Activated naive CD8-positive, alpha-beta T cell treated with anti-CD3 and anti-CD28 coated beads for 36 hours (primary cell): ENCODE data around the gene CC2D1A. TPM values are rescaled to one million over a fixed set of nuclear protein-coding genes. Genes with fewer than 3 reads are reported as not detected.

Experiments used
- DNase-seq: peaks from one replicate; pipeline ENCODE4 v3.0.0; 2021
- H3K27ac Mint-ChIP-seq: one replicate; pipeline ENCODE4 v1.8.0; 2022; ENCODE audit warnings: mild to moderate bottlenecking, moderate library complexity, mixed read lengths
- H3K27me3 Mint-ChIP-seq: one replicate; pipeline ENCODE4 v1.8.0; 2022; ENCODE audit warnings: mild to moderate bottlenecking, mixed read lengths
- H3K36me3 Mint-ChIP-seq: one replicate; pipeline ENCODE4 v1.8.0; 2021; ENCODE audit warnings: mild to moderate bottlenecking, mixed read lengths
- H3K4me1 Mint-ChIP-seq: one replicate; pipeline ENCODE4 v1.8.0; 2021; ENCODE audit warnings: mixed read lengths
- H3K4me3 Mint-ChIP-seq: one replicate; pipeline ENCODE4 v1.8.0; 2022; ENCODE audit warnings: mild to moderate bottlenecking, moderate library complexity, mixed read lengths
- H3K9me3 Mint-ChIP-seq: one replicate; pipeline ENCODE4 v1.8.0; 2022; ENCODE audit warnings: mixed read lengths
- total RNA-seq, 2 experiments: library from RNA; stranded (reverse); gene quantifications; one replicate each; pipeline ENCODE4 v1.2.3, GENCODE V29; 2021

Gene CC2D1A
- total RNA-seq, 2 experiments from 2014 or later, result 24.4 to 25.0 TPM

DNA sequence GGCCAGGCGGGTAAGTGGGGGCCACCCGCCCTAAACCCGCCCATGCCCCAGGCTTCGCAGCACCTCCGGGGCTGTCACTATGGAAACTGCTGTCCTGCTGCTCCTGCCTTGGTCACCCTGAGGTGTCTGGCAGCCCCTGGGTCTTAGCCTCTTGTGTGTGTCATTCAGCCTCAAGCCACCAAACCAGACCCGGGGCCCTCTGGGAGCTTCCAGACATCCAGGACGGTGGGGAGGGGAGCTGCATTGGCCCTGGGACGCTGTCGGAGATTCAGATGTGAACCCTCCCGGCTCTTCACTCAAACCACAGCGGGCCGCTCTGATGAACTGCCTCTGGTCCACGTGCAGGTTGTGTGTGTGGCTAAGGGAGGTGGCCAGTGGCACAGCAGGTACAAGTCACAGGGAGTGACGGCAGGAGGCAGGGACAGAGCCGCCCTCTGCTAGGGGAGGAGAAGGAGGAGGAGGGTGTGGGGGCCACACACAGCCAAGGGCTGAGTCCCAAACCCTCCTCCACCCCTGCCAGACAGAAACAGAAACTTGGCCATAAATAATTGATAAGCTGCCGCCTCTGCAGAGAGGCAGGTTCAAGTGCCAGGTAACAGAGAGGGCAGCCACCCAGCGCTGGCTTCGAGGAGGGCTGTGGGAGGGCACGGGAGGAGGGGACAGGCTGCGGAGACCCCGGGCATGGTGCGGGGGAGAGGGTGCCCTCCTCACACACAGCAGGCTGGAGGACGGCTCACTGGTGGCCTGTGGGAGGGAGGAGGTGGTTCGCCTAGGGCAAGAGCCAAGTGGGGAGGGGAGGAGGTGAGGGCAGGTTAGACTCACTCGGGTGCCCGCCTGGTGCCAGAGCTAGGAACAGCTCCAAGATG is 21.0 kb upstream of the CC2D1A start:
- Mint-ChIP-seq H3K36me3 (no peaks in the 10 kb centered on the region), H3K9me3 (no peaks in the 10 kb centered on the region)

DNA sequence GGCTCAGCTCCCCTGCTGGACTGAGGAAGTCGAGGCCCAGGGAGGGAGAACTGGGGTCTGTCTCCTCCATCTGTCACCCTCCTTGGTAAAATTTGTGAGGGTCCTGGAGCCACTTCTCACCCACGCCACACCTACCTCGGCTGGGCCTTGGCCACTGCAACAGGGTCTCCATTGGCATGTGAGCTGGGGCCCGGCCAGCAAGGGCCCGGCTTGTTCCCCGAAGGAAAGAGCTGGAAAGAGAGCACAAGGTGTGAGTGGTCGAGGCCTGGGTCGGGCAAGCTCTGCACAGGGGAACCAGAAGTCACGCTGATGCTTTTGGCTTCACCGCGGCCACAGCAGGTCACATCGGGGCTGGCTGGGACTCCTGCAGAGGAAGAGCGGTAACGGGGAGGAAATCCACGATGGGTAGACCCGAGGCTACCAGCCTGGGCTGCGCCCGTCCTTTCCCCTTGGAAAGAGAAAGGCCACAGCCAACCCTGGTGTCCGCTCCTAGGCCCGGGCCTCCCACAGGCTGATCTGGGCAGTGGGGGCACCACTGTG is 20.1 kb upstream of the CC2D1A start:
- Mint-ChIP-seq H3K9me3 (no peaks in the 10 kb centered on the region), H3K4me1 (peaks cover 20% of the 10 kb centered on the region)

More for the DNA sequence above, 21.0 kb upstream of the CC2D1A start:
- no peak for DNase-seq
- Mint-ChIP-seq H3K27me3 (no peaks in the 10 kb centered on the region), H3K4me1 (peaks cover 27% of the 10 kb centered on the region), H3K4me3 (no peak overlapping the region), H3K27ac (no peak overlapping the region)

DNA sequence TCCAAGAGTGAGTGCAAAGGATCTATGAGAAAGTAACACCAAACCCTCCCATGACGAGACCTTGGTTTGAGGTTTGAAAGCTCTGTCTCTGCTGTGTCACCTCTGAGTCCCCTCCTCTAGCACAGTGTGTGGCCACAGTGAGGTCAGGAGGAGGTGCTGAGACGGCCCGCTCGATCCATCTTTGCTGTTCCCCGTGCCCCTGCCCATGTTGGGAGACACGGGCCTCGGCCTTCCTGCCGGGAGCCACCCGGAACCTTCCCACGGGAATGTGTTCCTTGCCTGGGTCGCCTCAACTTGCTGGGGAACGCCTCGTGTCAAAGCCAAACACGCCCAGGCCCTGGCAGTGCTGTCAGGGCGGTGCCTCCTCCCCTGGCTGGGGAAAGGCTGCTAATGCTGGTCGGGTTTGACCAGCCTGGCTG is 19.0 kb upstream of the CC2D1A start:
- Mint-ChIP-seq H3K36me3 (no peaks in the 10 kb centered on the region), H3K9me3 (no peaks in the 10 kb centered on the region), H3K27ac (no peak overlapping the region), H3K27me3 (no peaks in the 10 kb centered on the region), H3K4me3 (no peak overlapping the region), H3K4me1 (peaks cover 9% of the 10 kb centered on the region)
- DNase-seq, result no peak

More for the DNA sequence above, 20.1 kb upstream of the CC2D1A start:
- no peaks in the 10 kb centered on the region for H3K27me3 Mint-ChIP-seq
- no peak for DNase-seq
- no peak overlapping the region for H3K27ac Mint-ChIP-seq
- H3K4me3 Mint-ChIP-seq, result no peak overlapping the region
- H3K36me3 Mint-ChIP-seq, result no peaks in the 10 kb centered on the region

DNA sequence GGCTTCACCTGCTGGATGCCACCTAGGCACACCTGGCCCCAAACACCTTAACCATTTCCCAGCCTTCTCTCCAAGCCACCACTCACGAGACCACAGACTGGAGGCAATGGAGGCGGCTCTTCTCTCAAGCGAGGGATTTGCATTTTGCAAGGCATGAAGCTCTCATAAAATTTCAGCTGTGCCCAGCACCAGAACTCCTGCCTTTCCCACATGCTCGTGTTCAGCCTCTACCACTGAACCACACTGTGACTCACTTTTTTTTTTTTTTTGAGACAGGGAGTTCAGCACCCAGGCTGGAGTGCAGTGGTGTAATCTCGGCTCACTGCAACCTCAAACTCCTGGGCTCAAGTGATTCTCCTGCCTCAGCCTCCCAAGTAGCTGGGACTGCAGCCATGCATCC is 18.5 kb upstream of the CC2D1A start:
- Mint-ChIP-seq H3K9me3 (no peaks in the 10 kb centered on the region), H3K4me3 (no peak overlapping the region), H3K27ac (no peak overlapping the region), H3K27me3 (no peaks in the 10 kb centered on the region), H3K4me1 (peaks cover 4% of the 10 kb centered on the region), H3K36me3 (no peaks in the 10 kb centered on the region)
- no peak for DNase-seq

DNA sequence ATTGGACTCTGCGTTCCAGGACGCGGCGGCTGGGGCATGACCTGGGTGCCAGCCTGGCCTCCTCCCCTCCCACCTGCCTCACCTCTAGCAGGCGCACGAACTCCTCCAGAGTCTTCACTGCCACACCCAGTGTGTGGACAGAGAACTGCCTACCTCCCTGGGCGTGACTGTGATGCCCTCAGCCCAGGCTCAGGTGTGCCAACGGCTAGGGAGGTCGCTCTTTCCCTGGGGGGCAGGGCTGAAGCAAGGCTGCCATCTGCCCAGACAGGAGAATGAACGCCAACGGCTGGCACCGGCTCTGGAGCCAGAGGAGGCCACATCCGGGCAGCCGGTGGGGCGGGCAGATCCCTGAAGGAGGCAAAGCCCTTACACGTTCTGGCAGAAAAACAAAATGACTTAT is 17.7 kb upstream of the CC2D1A start:
- Mint-ChIP-seq H3K36me3 (no peaks in the 10 kb centered on the region), H3K27me3 (no peaks in the 10 kb centered on the region), H3K4me1 (peaks cover 1% of the 10 kb centered on the region), H3K4me3 (no peak overlapping the region), H3K27ac (no peak overlapping the region), H3K9me3 (no peaks in the 10 kb centered on the region)
- no peak for DNase-seq

DNA sequence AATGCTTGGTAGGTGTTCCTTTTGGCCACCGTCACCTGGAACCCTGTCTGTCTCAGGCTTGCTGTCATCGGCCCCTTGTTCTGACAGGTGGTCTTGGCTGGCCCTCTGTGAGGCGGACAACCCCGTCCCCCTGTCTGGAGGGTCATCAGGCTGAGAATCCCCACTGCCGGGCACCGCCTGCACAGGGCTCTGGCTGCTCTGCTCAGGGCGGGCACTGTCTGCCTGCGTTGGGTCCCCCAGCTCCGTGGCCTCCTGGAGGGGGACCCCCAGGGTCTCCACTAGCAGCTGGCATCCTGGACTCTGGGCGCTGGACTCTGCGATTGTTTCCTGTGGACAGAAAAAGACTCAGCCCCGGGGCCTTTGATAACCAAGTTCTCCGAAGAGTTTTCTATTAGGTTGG is 15.9 kb upstream of the CC2D1A start:
- Mint-ChIP-seq H3K36me3 (no peaks in the 10 kb centered on the region), H3K27me3 (no peaks in the 10 kb centered on the region), H3K4me1 (no peaks in the 10 kb centered on the region), H3K27ac (no peak overlapping the region), H3K9me3 (no peaks in the 10 kb centered on the region), H3K4me3 (no peak overlapping the region)
- no peak for DNase-seq

DNA sequence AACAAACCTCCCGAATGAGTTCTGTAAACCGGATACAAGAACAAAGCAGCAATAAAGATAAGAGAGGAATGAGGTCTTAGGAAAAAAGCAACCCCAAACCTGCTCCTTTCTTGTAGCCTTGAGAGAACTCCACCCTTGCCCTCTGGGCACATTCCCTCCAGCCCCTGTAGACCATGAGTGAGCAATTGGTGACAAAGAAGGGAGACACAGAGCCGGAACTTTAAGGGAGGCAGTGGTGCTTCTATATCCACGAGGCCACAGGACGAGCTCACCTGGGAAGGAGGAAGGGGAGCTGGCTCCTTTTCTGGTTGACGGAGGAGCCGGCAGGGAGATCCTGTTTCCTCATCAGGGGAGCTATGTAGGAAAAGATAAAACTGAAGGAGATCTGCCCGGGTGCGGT is 13.1 kb upstream of the CC2D1A start:
- Mint-ChIP-seq H3K4me3 (no peak overlapping the region), H3K4me1 (no peaks in the 10 kb centered on the region), H3K36me3 (no peaks in the 10 kb centered on the region), H3K27me3 (no peaks in the 10 kb centered on the region), H3K9me3 (no peaks in the 10 kb centered on the region), H3K27ac (no peak overlapping the region)
- DNase-seq, result no peak

DNA sequence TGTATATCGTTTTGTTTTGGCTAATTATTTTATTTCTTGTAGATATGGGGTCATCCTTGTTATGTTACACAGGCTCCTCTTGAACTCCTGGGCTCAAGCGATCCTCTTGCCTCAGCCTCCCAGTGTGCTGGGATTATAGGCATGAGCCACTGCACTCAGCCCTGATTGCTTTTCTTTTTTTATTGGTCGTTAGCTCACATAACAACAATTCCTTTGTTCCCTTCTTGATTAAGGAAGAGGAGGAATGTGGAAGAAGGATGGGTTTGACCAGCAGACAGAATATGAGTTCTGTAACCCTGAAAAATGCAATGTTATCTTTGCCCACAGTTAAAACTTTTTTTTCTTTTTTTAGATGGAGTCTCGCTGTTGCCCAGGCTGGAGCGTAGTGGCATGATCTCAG is 11.4 kb upstream of the CC2D1A start:
- DNase-seq, result no peak
- H3K27me3 Mint-ChIP-seq, result no peaks in the 10 kb centered on the region
- no peak overlapping the region for H3K4me3 Mint-ChIP-seq
- no peaks in the 10 kb centered on the region for H3K36me3 Mint-ChIP-seq
- H3K9me3 Mint-ChIP-seq, result no peaks in the 10 kb centered on the region
- no peak overlapping the region for H3K27ac Mint-ChIP-seq
- H3K4me1 Mint-ChIP-seq, result no peaks in the 10 kb centered on the region

DNA sequence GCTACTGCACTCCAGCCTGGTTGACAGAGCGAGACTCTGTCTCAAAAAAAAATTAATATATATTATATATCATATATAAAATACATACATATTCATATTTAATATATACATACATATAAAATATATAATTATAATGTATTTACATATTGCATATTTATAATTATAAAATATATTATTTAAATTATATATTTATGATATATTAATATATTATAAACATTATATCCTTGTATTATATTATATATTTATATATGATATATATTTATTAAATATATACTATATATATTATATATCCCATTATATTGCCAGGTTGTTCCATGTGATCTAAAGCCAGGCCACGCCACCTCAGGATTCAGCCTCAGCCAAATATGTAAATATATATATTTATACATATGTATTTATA is 9.8 kb upstream of the CC2D1A start:
- H3K4me3 Mint-ChIP-seq, result no peak overlapping the region
- no peaks in the 10 kb centered on the region for H3K36me3 Mint-ChIP-seq
- H3K27me3 Mint-ChIP-seq, result no peaks in the 10 kb centered on the region
- no peaks in the 10 kb centered on the region for H3K9me3 Mint-ChIP-seq
- no peak for DNase-seq
- H3K27ac Mint-ChIP-seq, result no peak overlapping the region
- H3K4me1 Mint-ChIP-seq, result no peaks in the 10 kb centered on the region

DNA sequence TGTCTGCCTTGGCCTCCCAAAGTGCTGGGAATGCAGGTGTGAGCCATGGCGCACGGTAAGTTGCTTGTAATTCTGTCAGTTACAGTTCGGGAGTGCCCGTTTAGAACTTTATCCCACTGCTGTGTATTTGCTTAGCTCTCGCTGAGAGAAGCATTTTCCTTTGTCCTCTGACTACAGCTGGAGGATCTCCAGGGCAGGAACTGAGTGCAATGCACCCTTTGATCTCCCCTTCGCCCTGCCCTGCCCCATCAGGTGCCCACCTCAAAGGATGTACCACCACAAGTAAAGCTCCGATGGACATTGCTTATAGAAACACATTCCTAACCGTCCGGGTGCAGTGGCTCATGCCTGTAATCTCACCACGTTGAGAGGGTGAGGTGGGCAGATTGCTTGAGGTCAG is 6.6 kb upstream of the CC2D1A start:
- H3K4me1 Mint-ChIP-seq, result peaks cover 6% of the 10 kb centered on the region
- no peaks in the 10 kb centered on the region for H3K9me3 Mint-ChIP-seq
- H3K27ac Mint-ChIP-seq, result no peak overlapping the region
- no peaks in the 10 kb centered on the region for H3K36me3 Mint-ChIP-seq
- no peaks in the 10 kb centered on the region for H3K27me3 Mint-ChIP-seq
- no peak for DNase-seq
- no peak overlapping the region for H3K4me3 Mint-ChIP-seq

DNA sequence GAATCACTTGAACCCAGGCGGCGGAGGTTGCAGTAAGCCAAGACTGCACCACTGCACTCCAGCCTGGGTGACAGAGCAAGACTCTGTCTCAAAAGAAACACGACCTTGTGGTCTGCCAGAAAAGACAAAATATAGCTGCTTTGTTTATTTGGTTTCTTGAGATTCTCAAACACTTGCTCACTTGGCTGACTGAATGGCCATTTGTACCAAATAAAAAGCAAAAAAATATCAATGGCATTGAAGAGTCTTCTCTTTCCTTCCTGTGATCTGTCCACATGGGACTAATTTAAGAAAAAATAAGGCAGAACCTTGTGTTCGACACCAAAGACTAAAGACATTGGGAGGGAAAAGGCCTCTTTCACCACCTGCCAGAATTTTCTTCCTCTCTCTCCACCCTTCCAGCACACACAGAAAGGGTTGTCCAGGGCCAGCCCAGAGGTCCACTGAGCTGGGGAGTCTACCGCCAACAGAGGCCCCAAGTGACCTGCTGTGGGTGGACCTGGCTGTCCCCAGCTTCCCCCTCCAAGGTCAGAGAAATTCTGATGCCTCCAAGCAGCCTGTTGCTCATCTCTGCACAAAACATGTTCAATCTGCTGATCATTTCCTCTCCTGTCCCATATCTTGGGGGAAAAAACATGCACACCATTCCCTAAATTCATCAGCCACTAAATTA is 6.0 kb upstream of the CC2D1A start:
- no peak for DNase-seq
- Mint-ChIP-seq H3K9me3 (no peaks in the 10 kb centered on the region), H3K36me3 (no peaks in the 10 kb centered on the region), H3K27ac (no peak overlapping the region), H3K4me1 (peaks cover 7% of the 10 kb centered on the region), H3K4me3 (no peak overlapping the region), H3K27me3 (no peaks in the 10 kb centered on the region)

DNA sequence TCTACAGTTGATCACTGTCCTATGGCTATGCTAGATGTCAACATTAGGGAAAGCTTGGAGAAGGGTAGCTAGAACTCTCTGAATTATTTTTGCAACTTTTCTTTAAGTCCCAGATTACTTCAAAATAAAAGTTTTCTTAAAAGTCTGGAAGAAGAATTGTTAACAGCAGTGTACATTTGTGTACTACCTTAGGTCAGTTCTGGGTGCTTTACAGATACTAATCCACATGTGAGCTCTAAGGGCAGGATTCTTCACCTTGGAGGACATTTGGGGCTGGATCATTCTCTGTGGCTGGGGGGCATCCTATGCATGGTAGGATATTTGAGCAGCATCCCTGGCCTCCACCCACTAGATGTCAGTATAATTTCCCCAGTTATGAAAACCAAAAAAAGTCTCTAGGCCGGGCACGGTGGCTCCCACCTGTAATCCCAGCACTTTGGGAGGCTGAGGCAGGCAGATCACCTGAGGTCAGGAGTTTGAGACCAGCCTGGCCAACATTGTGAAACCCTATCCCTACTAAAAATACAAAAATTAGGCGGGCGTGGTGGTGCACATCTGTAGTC is 2.9 kb upstream of the CC2D1A start:
- H3K36me3 Mint-ChIP-seq, result peaks cover 3% of the 10 kb centered on the region
- H3K9me3 Mint-ChIP-seq, result peaks cover 3% of the 10 kb centered on the region
- H3K4me1 Mint-ChIP-seq, result peaks cover 15% of the 10 kb centered on the region
- DNase-seq, result peak; percentile 26
- H3K27ac Mint-ChIP-seq, result peak overlapping the region; percentile 42
- no peaks in the 10 kb centered on the region for H3K27me3 Mint-ChIP-seq
- no peak overlapping the region for H3K4me3 Mint-ChIP-seq

DNA sequence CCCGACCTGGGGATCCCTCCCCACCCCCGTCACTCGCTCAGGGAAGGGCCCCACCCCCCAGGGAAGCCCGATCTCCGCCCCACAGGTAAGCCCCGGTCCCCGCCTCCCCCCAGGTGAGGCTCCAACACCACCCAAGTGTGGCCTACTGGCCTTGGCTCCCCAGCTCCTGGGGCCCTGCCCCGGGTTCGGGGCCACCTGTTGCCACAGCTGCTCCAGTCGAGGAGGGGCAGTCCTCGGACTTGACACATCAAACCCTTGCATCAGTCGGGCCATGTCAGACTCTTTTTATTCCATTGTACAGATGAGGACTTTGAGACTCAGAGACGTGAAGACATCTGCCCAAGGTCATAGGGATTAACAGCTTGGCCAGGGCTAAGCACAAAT is 512 bp downstream of the CC2D1A start:
- DNase-seq, result peak; percentile 26
- Mint-ChIP-seq H3K4me3 (peak overlapping the region; percentile 82), H3K4me1 (peaks cover 15% of the 10 kb centered on the region), H3K36me3 (peaks cover 8% of the 10 kb centered on the region), H3K9me3 (peaks cover 3% of the 10 kb centered on the region), H3K27me3 (no peaks in the 10 kb centered on the region), H3K27ac (peak overlapping the region; percentile 58)

DNA sequence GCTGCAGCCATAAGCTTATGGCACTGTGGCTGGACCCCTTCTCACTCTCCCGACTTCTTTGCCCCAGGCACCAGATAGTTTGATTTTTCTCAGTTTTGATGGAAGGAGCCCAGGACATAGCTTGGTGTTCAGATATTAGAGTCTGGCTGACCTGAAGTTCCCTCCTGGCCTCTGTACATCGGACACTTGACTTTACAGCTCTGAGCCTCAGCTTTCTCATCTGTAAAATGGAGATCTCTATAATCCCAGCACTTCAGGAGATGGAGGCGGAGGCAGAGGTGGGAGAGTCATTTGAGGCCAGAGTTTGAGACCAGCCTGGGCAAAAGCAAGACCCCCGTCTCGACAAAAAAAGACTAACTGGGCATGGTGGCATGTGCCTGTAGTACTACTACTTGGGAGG is 909 bp downstream of the CC2D1A start:
- peaks cover 9% of the 10 kb centered on the region for H3K36me3 Mint-ChIP-seq
- H3K4me3 Mint-ChIP-seq, result peak overlapping the region; percentile 82
- peaks cover 3% of the 10 kb centered on the region for H3K9me3 Mint-ChIP-seq
- DNase-seq, result no peak
- peaks cover 15% of the 10 kb centered on the region for H3K4me1 Mint-ChIP-seq
- no peaks in the 10 kb centered on the region for H3K27me3 Mint-ChIP-seq
- peak overlapping the region; percentile 58 for H3K27ac Mint-ChIP-seq

DNA sequence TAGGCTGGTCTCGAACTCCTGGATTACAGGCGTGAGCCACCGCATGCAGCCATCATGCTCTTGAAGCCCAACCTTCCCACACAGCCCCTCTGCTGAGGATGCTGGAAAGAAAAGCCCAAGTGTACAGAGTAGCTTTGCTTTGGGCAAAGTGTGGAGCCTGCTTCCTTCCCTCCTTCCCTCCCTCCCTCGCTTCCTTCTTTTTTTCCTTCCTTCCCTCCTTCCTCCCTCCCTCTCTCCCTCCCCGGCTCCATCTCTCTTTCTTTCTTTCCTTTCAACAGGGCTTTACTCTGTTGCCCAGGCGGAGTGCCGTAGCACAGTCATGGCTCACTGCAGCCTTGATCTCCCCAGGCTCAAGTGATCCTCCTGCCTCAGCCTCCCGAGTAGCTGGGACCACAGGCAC is 2.7 kb downstream of the CC2D1A start:
- no peak overlapping the region for H3K27ac Mint-ChIP-seq
- H3K4me3 Mint-ChIP-seq, result no peak overlapping the region
- H3K36me3 Mint-ChIP-seq, result peaks cover 12% of the 10 kb centered on the region

More for the DNA sequence above, 2.7 kb downstream of the CC2D1A start:
- peaks cover 3% of the 10 kb centered on the region for H3K9me3 Mint-ChIP-seq
- DNase-seq, result no peak
- H3K4me1 Mint-ChIP-seq, result peaks cover 10% of the 10 kb centered on the region
- no peaks in the 10 kb centered on the region for H3K27me3 Mint-ChIP-seq
